ENCODE measurements around the gene TAS2R19. TPM values are rescaled to one million over a fixed set of nuclear protein-coding genes. Genes with fewer than 3 reads are reported as not detected.
"Not testable (repeated sequence)": the region's sequence is repeated elsewhere in the genome, so short reads cannot be mapped to it uniquely, and the experiment has no call there.

Gene TAS2R19
- total RNA-seq, 2 donors from 2014 or later = 3.0 to 4.2 TPM

DNA sequence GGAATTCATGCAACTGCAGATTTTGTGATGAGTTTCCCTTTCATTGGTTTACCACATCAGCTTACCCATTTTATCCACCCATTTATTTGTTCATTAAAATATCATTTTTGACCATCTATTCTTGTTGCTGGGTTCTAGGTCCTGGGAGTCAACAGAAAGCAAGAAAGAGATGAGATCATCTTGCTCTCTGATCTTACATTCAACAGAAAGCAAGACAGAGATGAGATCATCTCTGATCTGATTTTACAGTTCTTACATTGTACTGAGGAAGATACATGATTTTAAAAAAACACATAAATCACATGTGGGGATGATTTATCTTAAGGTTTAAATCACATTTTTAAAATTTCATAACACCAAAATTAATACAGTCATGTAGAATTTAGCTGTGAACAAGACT lies 37.4 kb upstream of the TAS2R19 start:
- intact Hi-C loops (cut with DNase I) = no loop called here
- H3K27ac ChIP-seq = no peak overlapping the region
- H3K4me3 ChIP-seq = no peak overlapping the region

DNA sequence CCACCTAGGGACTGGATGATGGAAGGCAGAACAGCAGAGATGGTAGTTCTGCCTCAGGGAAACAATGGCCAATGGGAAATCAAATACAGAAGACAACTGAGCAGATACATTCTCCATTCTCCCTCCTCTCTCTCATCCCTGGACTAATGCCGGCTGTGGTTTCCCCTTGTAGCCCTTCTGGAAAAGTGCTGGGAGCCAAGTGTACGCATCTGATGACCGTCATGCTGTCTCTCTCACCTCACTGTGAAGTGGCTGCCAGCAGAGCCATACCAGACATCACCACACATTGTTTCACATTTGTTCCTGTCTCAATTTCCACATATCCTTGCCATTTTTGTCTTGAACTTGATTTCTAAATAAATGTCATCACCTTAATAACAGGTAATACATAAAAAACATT lies 36.6 kb upstream of the TAS2R19 start:
- no peak for ATAC-seq
- no peak for DNase-seq
- H3K9me3 ChIP-seq = no peaks in the 10 kb centered on the region
- H3K36me3 ChIP-seq (replicated peaks in 1 of 2; ENCODE audit: insufficient read depth in 1 of 2, low read depth in 2 of 2) = no peaks in the 10 kb centered on the region
- H3K27me3 ChIP-seq = no peaks in the 10 kb centered on the region
- no peaks in the 10 kb centered on the region for H3K4me1 ChIP-seq
- TF ChIP-seq POLR2A (IDR thresholded peaks at IDR 0.05) = no peak
- TF ChIP-seq, protein P1, sequence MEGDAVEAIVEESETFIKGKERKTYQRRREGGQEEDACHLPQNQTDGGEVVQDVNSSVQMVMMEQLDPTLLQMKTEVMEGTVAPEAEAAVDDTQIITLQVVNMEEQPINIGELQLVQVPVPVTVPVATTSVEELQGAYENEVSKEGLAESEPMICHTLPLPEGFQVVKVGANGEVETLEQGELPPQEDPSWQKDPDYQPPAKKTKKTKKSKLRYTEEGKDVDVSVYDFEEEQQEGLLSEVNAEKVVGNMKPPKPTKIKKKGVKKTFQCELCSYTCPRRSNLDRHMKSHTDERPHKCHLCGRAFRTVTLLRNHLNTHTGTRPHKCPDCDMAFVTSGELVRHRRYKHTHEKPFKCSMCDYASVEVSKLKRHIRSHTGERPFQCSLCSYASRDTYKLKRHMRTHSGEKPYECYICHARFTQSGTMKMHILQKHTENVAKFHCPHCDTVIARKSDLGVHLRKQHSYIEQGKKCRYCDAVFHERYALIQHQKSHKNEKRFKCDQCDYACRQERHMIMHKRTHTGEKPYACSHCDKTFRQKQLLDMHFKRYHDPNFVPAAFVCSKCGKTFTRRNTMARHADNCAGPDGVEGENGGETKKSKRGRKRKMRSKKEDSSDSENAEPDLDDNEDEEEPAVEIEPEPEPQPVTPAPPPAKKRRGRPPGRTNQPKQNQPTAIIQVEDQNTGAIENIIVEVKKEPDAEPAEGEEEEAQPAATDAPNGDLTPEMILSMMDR (IDR thresholded peaks at IDR 0.05) = no peak
- no peak overlapping the region for H3K4me3 ChIP-seq
- intact Hi-C loops (cut with DNase I) = no loop called here
- WGBS, 2 donors = 94 to 98% methylated on average over 3 of the region's 3 CpGs
- H3K27ac ChIP-seq = no peak overlapping the region

More for the DNA sequence above, 37.4 kb upstream of the TAS2R19 start:
- DNase-seq (no peak), ATAC-seq (no peak)
- Histone ChIP-seq H3K36me3 (replicated peaks in 1 of 2; ENCODE audit: insufficient read depth in 1 of 2, low read depth in 2 of 2) (no peaks in the 10 kb centered on the region), H3K9me3 (no peaks in the 10 kb centered on the region), H3K4me1 (no peaks in the 10 kb centered on the region), H3K27me3 (no peaks in the 10 kb centered on the region)
- TF ChIP-seq POLR2A (IDR thresholded peaks at IDR 0.05) = no peak
- TF ChIP-seq, protein P1 (IDR thresholded peaks at IDR 0.05) = no peak

DNA sequence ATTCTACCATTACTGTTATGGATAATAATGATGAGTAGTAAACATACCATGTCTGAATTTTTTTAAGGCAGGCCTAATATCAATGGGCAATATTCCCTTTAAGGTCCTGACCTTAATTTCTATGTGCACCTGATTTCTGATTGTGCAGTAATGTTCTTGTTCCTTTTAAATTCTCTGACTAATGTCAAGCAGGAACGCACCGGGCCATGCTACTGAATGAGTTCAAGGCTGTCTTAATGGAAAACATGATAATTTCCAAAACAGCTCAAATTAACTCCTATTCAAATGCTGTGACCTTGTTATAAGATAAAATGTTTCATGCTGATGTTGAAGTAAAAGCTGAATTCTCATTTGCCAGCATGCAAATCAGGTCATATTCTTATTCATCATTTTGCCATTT lies 32.9 kb upstream of the TAS2R19 start:
- no peaks in the 10 kb centered on the region for H3K36me3 ChIP-seq (replicated peaks in 1 of 2; ENCODE audit: insufficient read depth in 1 of 2, low read depth in 2 of 2)
- WGBS, 2 donors = 58 to 67% methylated on average over 2 of the region's 2 CpGs
- no peaks in the 10 kb centered on the region for H3K9me3 ChIP-seq
- H3K27ac ChIP-seq = no peak overlapping the region
- no peaks in the 10 kb centered on the region for H3K4me1 ChIP-seq
- ATAC-seq = no peak
- no peak for DNase-seq
- intact Hi-C loops (cut with DNase I) = no loop called here
- no peaks in the 10 kb centered on the region for H3K27me3 ChIP-seq
- H3K4me3 ChIP-seq = no peak overlapping the region
- TF ChIP-seq, protein P1 (IDR thresholded peaks at IDR 0.05) = no peak
- no peak for TF ChIP-seq POLR2A (IDR thresholded peaks at IDR 0.05)

DNA sequence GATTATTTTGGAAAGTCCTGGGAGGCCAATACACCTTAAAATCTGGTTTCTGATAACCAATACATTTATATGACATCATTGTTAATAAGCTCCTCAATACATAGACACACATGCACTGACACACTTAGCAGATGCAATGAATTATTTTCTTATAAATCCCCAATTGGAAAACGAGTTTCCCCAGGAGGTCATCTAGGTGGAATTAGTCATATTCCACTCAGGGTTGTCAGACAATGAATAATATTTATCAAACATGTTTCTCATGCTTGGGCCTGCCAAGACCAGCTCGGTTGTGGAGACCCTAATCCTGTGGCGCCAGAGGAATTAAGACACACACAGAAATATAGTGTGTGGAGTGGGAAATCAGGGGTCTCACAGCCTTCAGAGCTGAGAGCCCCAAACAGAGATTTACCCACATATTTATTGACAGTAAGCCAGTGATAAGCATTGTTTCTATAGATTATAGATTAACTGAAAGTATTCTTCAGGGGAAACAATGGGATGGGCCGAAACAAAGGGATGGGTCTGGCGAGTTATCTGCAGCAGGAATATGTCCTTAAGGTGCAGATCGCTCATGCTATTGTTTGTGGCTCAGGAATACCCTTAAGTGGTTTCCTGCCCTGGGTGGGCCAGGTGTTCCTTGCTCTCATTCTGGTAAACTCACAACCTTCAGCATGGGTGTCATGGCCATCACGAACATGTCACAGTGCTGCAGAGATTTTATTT lies 27.5 kb upstream of the TAS2R19 start:
- H3K9me3 ChIP-seq; ATAC-seq; intact Hi-C loops (cut with DNase I): not testable (repeated sequence)

DNA sequence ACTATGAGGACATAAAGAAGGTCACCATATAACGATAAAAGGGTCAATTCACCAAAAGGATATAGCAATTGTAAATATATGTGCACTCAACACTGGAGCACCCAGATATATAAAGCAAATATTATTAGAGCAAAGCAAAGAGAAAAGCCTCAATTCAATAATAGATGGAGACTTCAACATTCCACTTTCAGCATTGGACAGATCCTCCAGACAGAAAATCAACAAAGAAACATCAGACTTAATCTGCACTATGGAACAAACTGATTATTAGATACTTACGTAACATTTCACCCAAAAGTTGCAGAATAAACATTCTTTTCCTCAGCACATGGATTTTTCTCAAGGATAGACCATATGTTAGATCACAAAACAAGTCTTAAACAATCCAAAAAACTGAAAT lies 18.9 kb upstream of the TAS2R19 start:
- H3K27me3 ChIP-seq; H3K4me3 ChIP-seq; ATAC-seq; H3K36me3 ChIP-seq (replicated peaks in 1 of 2; ENCODE audit: insufficient read depth in 1 of 2, low read depth in 2 of 2); H3K27ac ChIP-seq; DNase-seq; H3K9me3 ChIP-seq; intact Hi-C loops (cut with DNase I); H3K4me1 ChIP-seq: not testable (repeated sequence)
- WGBS, 2 donors = 53 to 76% methylated on average over 2 of the region's 2 CpGs

More for the DNA sequence above, 27.5 kb upstream of the TAS2R19 start:
- WGBS, 2 donors = 94 to 95% methylated on average over 7 of the region's 7 CpGs
- not testable (repeated sequence) for H3K4me1 ChIP-seq; H3K27me3 ChIP-seq; H3K36me3 ChIP-seq (replicated peaks in 1 of 2; ENCODE audit: insufficient read depth in 1 of 2, low read depth in 2 of 2); DNase-seq; H3K27ac ChIP-seq; H3K4me3 ChIP-seq

DNA sequence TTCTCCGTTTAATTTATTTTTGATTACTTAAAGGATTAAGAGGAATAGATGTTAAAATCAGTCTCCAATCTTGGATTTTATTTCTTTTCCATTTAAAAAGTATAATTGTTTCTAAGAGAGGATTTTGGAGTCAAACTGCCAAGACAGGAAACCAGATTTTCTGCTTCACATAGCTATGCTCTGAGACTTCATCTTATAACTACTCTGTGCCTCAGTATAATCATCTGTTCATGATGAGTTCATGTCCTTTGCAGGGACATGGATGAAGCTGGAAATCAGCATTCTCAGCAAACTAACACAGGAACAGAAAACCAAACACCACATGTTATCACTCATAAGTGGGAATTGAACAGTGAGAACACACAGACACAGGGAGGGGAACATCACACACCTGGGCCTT lies 17.7 kb upstream of the TAS2R19 start:
- no peak for TF ChIP-seq POLR2A (IDR thresholded peaks at IDR 0.05)
- TF ChIP-seq, protein P1 (IDR thresholded peaks at IDR 0.05) = no peak
- no peak for DNase-seq

More for the DNA sequence above, 17.7 kb upstream of the TAS2R19 start:
- no peak for ATAC-seq
- 93 to 94% methylated on average over 1 of the region's 1 CpG for WGBS, 2 donors
- Histone ChIP-seq H3K9me3 (no peaks in the 10 kb centered on the region), H3K4me3 (no peak overlapping the region), H3K27ac (no peak overlapping the region), H3K4me1 (no peaks in the 10 kb centered on the region), H3K27me3 (no peaks in the 10 kb centered on the region), H3K36me3 (replicated peaks in 1 of 2; ENCODE audit: insufficient read depth in 1 of 2, low read depth in 2 of 2) (no peaks in the 10 kb centered on the region)
- intact Hi-C loops (cut with DNase I) = no loop called here
